ENCODE data around the gene GLUD1. TPM values are rescaled to one million over a fixed set of nuclear protein-coding genes. Genes with fewer than 3 reads are reported as not detected.
A peak's percentile ranks its signal among the peaks of the same experiment; 100 is the strongest.
"Not testable (repeated sequence)": the region's sequence is repeated elsewhere in the genome, so short reads cannot be mapped to it uniquely, and the experiment has no call there.

The GLUD1 gene
- total RNA-seq, 4 donors from 2014 or later = 200 to 262 (median 230) TPM

- H3K4me3 ChIP-seq (ENCODE audit: low read depth, poor library complexity, severe bottlenecking) = no peak overlapping the region
- intact Hi-C loops (cut with DNase I; ENCODE audit: low total_unique reads) = no loop called here
- DNase-seq (ENCODE audit: low spot score in 2 of 2) = no peak
- 92% methylated on average over 7 of the region's 7 CpGs for WGBS, 2 donors
- TF ChIP-seq POLR2A (IDR thresholded peaks at IDR 0.05) = no peak
- TF ChIP-seq CTCF (IDR thresholded peaks at IDR 0.05) = no peak
Measured at GRCh38 chr10:87105446-87106124, 10.9 kb upstream of the GLUD1 start.

- intact Hi-C loops (cut with DNase I; ENCODE audit: low total_unique reads) = not testable (repeated sequence)
- 89 to 90% methylated on average over 8 of the region's 8 CpGs for WGBS, 2 donors
Measured at GRCh38 chr10:87104727-87105126, 10.1 kb upstream of the GLUD1 start.

GRCh38 chr10:87101996-87102395, 7.4 kb upstream of the GLUD1 start:
- intact Hi-C loops (cut with DNase I; ENCODE audit: low total_unique reads) = no loop called here
- H3K4me3 ChIP-seq (ENCODE audit: low read depth, poor library complexity, severe bottlenecking) = no peak overlapping the region
- no peak for TF ChIP-seq POLR2A (IDR thresholded peaks at IDR 0.05)
- TF ChIP-seq CTCF (IDR thresholded peaks at IDR 0.05) = no peak
- WGBS, 2 donors = 96% methylated on average over 2 of the region's 2 CpGs
- no peak for DNase-seq (ENCODE audit: low spot score in 2 of 2)

More at GRCh38 chr10:87104727-87105126, 10.1 kb upstream of the GLUD1 start:
- not testable (repeated sequence) for DNase-seq (ENCODE audit: low spot score in 2 of 2); H3K4me3 ChIP-seq (ENCODE audit: low read depth, poor library complexity, severe bottlenecking)

- TF ChIP-seq POLR2A (IDR thresholded peaks at IDR 0.05) (no peak), CTCF (IDR thresholded peaks at IDR 0.05) (peak in 1 of 3 donors; percentile 26)
- peak; percentile 76 to 96 for DNase-seq (ENCODE audit: low spot score in 2 of 2)
- intact Hi-C loops (cut with DNase I; ENCODE audit: low total_unique reads) = no loop called here
- H3K4me3 ChIP-seq (ENCODE audit: low read depth, poor library complexity, severe bottlenecking) = peak overlapping the region; percentile 58
- WGBS, 2 donors = 0 to 1% methylated on average over 17 to 37 of the region's 60 CpGs
Measured at GRCh38 chr10:87095236-87095945, 748 bp upstream of the GLUD1 start.

GRCh38 chr10:87093632-87094372, 841 bp downstream of the GLUD1 start:
- peak; percentile 64 to 95 for DNase-seq (ENCODE audit: low spot score in 2 of 2)
- WGBS, 2 donors = 0% methylated on average over 23 to 26 of the region's 39 CpGs
- intact Hi-C loops (cut with DNase I; ENCODE audit: low total_unique reads) = loop anchor here (5.0 kb wide), 1 partner anchor 122 kb away; no protein-coding TSS in a partner anchor

More at GRCh38 chr10:87093632-87094372, 841 bp downstream of the GLUD1 start:
- H3K4me3 ChIP-seq (ENCODE audit: low read depth, poor library complexity, severe bottlenecking) = peak overlapping the region; percentile 81
- TF ChIP-seq CTCF (IDR thresholded peaks at IDR 0.05) = no peak
- no peak for TF ChIP-seq POLR2A (IDR thresholded peaks at IDR 0.05)
